ENCODE data around the gene FLOT2. TPM values are rescaled to one million over a fixed set of nuclear protein-coding genes. Genes with fewer than 3 reads are reported as not detected.

The FLOT2 gene
- total and polyA plus RNA-seq, 2 donors (not counting 1 experiment from before 2014, with no cell fraction given), result 196 to 270 TPM

DNA sequence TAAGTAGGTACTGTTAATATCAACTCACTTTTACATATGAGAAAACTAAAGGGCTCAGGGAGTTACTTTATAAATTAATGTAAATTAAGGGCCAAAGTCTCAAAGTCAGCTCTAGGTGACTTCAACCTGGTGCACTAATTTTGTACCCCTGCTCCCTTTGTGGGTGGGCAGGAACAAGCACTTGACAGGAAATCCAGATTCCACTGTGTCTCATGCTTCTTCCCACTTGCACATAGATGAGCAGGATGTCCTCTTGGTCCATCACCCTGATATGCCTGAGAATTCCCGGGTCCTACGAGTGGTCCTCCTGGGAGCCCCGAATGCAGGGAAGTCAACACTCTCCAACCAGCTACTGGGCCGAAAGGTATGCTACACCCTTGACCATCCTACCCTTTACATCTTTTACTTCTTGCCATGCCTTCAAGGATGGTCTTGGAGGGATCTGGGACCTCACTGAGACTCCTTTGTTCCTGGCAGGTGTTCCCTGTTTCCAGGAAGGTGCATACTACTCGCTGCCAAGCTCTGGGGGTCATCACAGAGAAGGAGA, 41.4 kb downstream of the FLOT2 start:
- POLR2A ChIA-PET, result interaction anchor here (0.6 to 0.7 kb wide), 3 partner anchors 112 to 147 kb away, joined by 3 to 5 read pairs (median 3); no protein-coding TSS in a partner anchor

DNA sequence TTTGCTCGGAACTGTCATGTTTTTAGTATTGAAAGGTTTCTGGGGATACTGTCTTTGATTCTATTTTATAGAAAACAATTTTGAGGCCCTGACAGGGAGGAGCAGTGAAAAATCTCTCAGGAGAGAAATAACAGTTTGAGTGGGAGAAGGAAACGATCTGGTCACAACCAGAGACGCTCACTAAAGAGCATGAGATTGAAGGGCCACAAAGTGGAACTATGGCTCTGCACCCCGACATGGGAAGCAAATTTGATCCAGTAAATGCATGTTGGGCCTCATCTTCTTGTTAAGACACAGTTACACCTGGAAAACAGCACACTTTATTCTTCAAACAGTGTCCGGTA, 42.2 kb downstream of the FLOT2 start:
- Mint-ChIP-seq H3K4me1 (peaks cover 17% of the 10 kb centered on the region), H3K4me3 (peak overlapping the region; percentile 96), H3K9me3 (ENCODE audit: insufficient read depth) (no peaks in the 10 kb centered on the region), H3K27me3 (no peaks in the 10 kb centered on the region), H3K27ac (peak overlapping the region; percentile 90)
- H3K79me2 ChIP-seq (ENCODE audit: control insufficient read depth, insufficient read depth, low read length), result peaks cover 14% of the 10 kb centered on the region
- DNase-seq (no peak), ATAC-seq (ENCODE audit: low read depth) (no peak)
- no peak for TF ChIP-seq EZH2 (IDR thresholded peaks at IDR 0.05; ENCODE audit: borderline replicate concordance, insufficient read depth, low read depth, low read length, poor library complexity, severe bottlenecking)
- ChIA-PET POLR2A (interaction anchor here (0.7 to 1.2 kb wide), 3 partner anchors 13 to 42 kb away, joined by 3 to 6 read pairs (median 4); partner anchors contain the start of genes FAM222B and FLOT2), CTCF (interaction anchor here (0.9 to 1.1 kb wide), 5 partner anchors 10 to 92 kb away, joined by 3 to 4 read pairs (median 3); no protein-coding TSS in a partner anchor)
- no peaks in the 10 kb centered on the region for H4K20me1 ChIP-seq (ENCODE audit: control insufficient read depth, insufficient read depth, low read length, poor library complexity, severe bottlenecking)
- peak overlapping the region; percentile 61 to 93 (median 82) for H3K4me3 ChIP-seq (ENCODE audit: control extremely low read depth in 1 of 5, extremely low read depth in 1 of 5, insufficient read depth in 1 of 5, low read depth in 2 of 5, low read length in 4 of 5)
- intact Hi-C loops (cut with micrococcal nuclease), result loop anchor here (2.0 kb wide), 1 partner anchor 137 kb away; the partner anchor contains the start of gene RPL23A
- H3K9ac ChIP-seq (ENCODE audit: low read length), result peak overlapping the region; percentile 76
- H2AFZ ChIP-seq (ENCODE audit: insufficient read depth, low read depth, low read length, poor library complexity, severe bottlenecking), result peak overlapping the region; percentile 98
- peak overlapping the region; percentile 97 for H3K4me2 ChIP-seq (replicated peaks; ENCODE audit: low read depth, low read length, poor library complexity, severe bottlenecking)
- H3K27ac ChIP-seq (ENCODE audit: low read length in 2 of 2), result peak overlapping the region; percentile 59 to 75
- no peaks in the 10 kb centered on the region for H3K27me3 ChIP-seq (replicated peaks in 1 of 4; ENCODE audit: control extremely low read depth in 1 of 4, control insufficient read depth in 3 of 4, insufficient read depth in 4 of 4, low read length in 3 of 4)
- H3K9me3 ChIP-seq (ENCODE audit: control extremely low read depth in 1 of 3, control insufficient read depth in 2 of 3, insufficient read depth in 1 of 3, low read length in 2 of 3), result no peaks in the 10 kb centered on the region
- peaks cover 0 to 22% of the 10 kb centered on the region in 2 experiments for H3K36me3 ChIP-seq (replicated peaks in 1 of 2; ENCODE audit: control extremely low read depth in 1 of 2, control insufficient read depth in 1 of 2, extremely low read depth in 1 of 2, insufficient read depth in 2 of 2, low read length in 1 of 2)
- H3K4me1 ChIP-seq (ENCODE audit: control insufficient read depth in 2 of 2, insufficient read depth in 2 of 2, low read length in 2 of 2), result peaks cover 10 to 16% of the 10 kb centered on the region in 2 donors
- WGBS (ENCODE audit: insufficient coverage), result 13% methylated on average over 3 of the region's 5 CpGs

More for the DNA sequence above, 41.4 kb downstream of the FLOT2 start:
- Histone ChIP-seq H4K20me1 (ENCODE audit: control insufficient read depth, insufficient read depth, low read length, poor library complexity, severe bottlenecking) (no peaks in the 10 kb centered on the region), H2AFZ (ENCODE audit: insufficient read depth, low read depth, low read length, poor library complexity, severe bottlenecking) (no peak overlapping the region), H3K79me2 (ENCODE audit: control insufficient read depth, insufficient read depth, low read length) (peaks cover 14% of the 10 kb centered on the region), H3K9ac (ENCODE audit: low read length) (no peak overlapping the region), H3K27me3 (replicated peaks in 1 of 4; ENCODE audit: control extremely low read depth in 1 of 4, control insufficient read depth in 3 of 4, insufficient read depth in 4 of 4, low read length in 3 of 4) (no peaks in the 10 kb centered on the region), H3K4me3 (ENCODE audit: control extremely low read depth in 1 of 5, extremely low read depth in 1 of 5, insufficient read depth in 1 of 5, low read depth in 2 of 5, low read length in 4 of 5) (no peak overlapping the region), H3K27ac (ENCODE audit: low read length in 2 of 2) (no peak overlapping the region), H3K9me3 (ENCODE audit: control extremely low read depth in 1 of 3, control insufficient read depth in 2 of 3, insufficient read depth in 1 of 3, low read length in 2 of 3) (no peaks in the 10 kb centered on the region), H3K4me2 (replicated peaks; ENCODE audit: low read depth, low read length, poor library complexity, severe bottlenecking) (no peak overlapping the region), H3K36me3 (replicated peaks in 1 of 2; ENCODE audit: control extremely low read depth in 1 of 2, control insufficient read depth in 1 of 2, extremely low read depth in 1 of 2, insufficient read depth in 2 of 2, low read length in 1 of 2) (peaks cover 0 to 27% of the 10 kb centered on the region in 2 experiments), H3K4me1 (ENCODE audit: control insufficient read depth in 2 of 2, insufficient read depth in 2 of 2, low read length in 2 of 2) (peaks cover 10 to 16% of the 10 kb centered on the region in 2 donors)
- H3K9me3 Mint-ChIP-seq (ENCODE audit: insufficient read depth), result no peaks in the 10 kb centered on the region
- no peak for TF ChIP-seq EZH2 (IDR thresholded peaks at IDR 0.05; ENCODE audit: borderline replicate concordance, insufficient read depth, low read depth, low read length, poor library complexity, severe bottlenecking)
- TF ChIP-seq, protein P1, sequence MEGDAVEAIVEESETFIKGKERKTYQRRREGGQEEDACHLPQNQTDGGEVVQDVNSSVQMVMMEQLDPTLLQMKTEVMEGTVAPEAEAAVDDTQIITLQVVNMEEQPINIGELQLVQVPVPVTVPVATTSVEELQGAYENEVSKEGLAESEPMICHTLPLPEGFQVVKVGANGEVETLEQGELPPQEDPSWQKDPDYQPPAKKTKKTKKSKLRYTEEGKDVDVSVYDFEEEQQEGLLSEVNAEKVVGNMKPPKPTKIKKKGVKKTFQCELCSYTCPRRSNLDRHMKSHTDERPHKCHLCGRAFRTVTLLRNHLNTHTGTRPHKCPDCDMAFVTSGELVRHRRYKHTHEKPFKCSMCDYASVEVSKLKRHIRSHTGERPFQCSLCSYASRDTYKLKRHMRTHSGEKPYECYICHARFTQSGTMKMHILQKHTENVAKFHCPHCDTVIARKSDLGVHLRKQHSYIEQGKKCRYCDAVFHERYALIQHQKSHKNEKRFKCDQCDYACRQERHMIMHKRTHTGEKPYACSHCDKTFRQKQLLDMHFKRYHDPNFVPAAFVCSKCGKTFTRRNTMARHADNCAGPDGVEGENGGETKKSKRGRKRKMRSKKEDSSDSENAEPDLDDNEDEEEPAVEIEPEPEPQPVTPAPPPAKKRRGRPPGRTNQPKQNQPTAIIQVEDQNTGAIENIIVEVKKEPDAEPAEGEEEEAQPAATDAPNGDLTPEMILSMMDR (IDR thresholded peaks at IDR 0.05), result no peak
- CTCF ChIA-PET, result interaction anchor here (0.7 to 1.1 kb wide), 5 partner anchors 9 to 106 kb away, joined by 3 to 4 read pairs (median 3); no protein-coding TSS in a partner anchor
- peaks cover 17% of the 10 kb centered on the region for H3K4me1 Mint-ChIP-seq
- intact Hi-C loops (cut with micrococcal nuclease), result no loop called here
- ATAC-seq (ENCODE audit: low read depth) (no peak), DNase-seq (no peak)
- WGBS (ENCODE audit: insufficient coverage), result 100% methylated on average over 5 of the region's 5 CpGs
- no peak overlapping the region for H3K27ac Mint-ChIP-seq
- no peaks in the 10 kb centered on the region for H3K27me3 Mint-ChIP-seq
- H3K4me3 Mint-ChIP-seq, result peak overlapping the region; percentile 96

All from B cell (primary cell).